HEK293T (cell line): ENCODE results near the gene IL17RA.

Experiments used
- ARNT ChIP-seq: fragments of 450-650 bp; IDR thresholded peaks from 2 replicates; pipeline ENCODE4 v1.6.1; 2017; ENCODE audit warnings: mild to moderate bottlenecking
- BHLHE40 ChIP-seq: fragments of 450-650 bp; IDR thresholded peaks from 2 replicates; pipeline ENCODE4 v1.6.1; 2016; ENCODE audit warnings: mild to moderate bottlenecking, moderate library complexity, borderline replicate concordance
- ELF4 ChIP-seq: fragments of 450-650 bp; IDR thresholded peaks from 2 replicates; pipeline ENCODE4 v1.6.1; 2017; ENCODE audit warnings: antibody characterized with exemption
- FOXA1 ChIP-seq: fragments of 450-650 bp; IDR thresholded peaks from 2 replicates; pipeline ENCODE4 v1.6.1; 2016; ENCODE audit warnings: mild to moderate bottlenecking
- FOXK2 ChIP-seq: fragments of 450-650 bp; IDR thresholded peaks from 2 replicates; pipeline ENCODE4 v1.6.1; 2016; ENCODE audit warnings: mild to moderate bottlenecking
- FOXM1 ChIP-seq: fragments of 450-650 bp; IDR thresholded peaks from 2 replicates; pipeline ENCODE4 v1.6.1; 2017; ENCODE audit warnings: mild to moderate bottlenecking, borderline replicate concordance
- HDGF ChIP-seq: fragments of 450-650 bp; IDR thresholded peaks from 2 replicates; pipeline ENCODE4 v1.6.1; 2017; ENCODE audit warnings: antibody characterized with exemption, borderline replicate concordance
- L3MBTL2 ChIP-seq: fragments of 450-650 bp; conservative IDR thresholded peaks from 2 replicates; pipeline ENCODE4 v1.6.1; 2016; ENCODE audit warnings: mild to moderate bottlenecking
- NFRKB ChIP-seq: fragments of 450-650 bp; IDR thresholded peaks from 2 replicates; pipeline ENCODE4 v1.6.1; 2016; ENCODE audit warnings: mild to moderate bottlenecking, moderate library complexity
- PKNOX1 ChIP-seq: fragments of 450-650 bp; IDR thresholded peaks from 2 replicates; pipeline ENCODE4 v1.6.1; 2016
- SP1 ChIP-seq: fragments of 450-650 bp; IDR thresholded peaks from 2 replicates; pipeline ENCODE4 v1.6.1; 2017
- SUZ12 ChIP-seq: fragments of 450-650 bp; IDR thresholded peaks from 2 replicates; pipeline ENCODE4 v1.6.1; 2016; ENCODE audit warnings: mild to moderate bottlenecking
- TARDBP ChIP-seq: fragments of 450-650 bp; IDR thresholded peaks from 2 replicates; pipeline ENCODE4 v1.6.1; 2016
- ZNF384 ChIP-seq: fragments of 450-650 bp; IDR thresholded peaks from 2 replicates; pipeline ENCODE4 v1.6.1; 2016

DNA sequence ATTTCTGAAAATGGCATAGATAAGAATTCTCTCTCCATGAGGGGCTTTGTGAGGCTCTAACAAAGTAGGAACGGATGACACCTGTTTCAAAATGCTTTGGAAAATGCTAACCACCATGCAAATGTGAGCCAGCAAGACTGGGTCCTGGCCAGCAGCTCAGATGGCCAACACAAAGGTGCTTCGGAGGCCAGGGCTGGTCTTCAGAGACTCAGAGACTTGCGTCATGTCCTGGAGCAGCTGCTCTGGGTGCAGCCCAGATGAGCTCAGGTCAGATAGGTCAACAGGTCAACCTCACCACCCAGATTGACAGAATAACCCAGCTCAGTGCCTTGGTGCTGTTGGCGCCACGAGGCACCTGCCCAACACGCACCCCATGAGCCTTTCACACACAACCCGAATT is 48.3 kb downstream of the IL17RA start:
- TF ChIP-seq ARNT (no peak), FOXM1 (no peak), TARDBP (no peak), ZNF384 (no peak), ELF4 (no peak), NFRKB (no peak), FOXK2 (no peak), FOXA1 (no peak), SUZ12 (no peak), PKNOX1 (no peak), L3MBTL2 (no peak), BHLHE40 (no peak), HDGF (no peak), SP1 (no peak)
